Activated CD4-positive, alpha-beta T cell treated with anti-CD3 and anti-CD28 coated beads, Interleukin-2, amount 10 ng/mL, durations not matched to agents 24 days and 14 days (primary cell): Measurements from ENCODE around the gene GRB10. TPM values are rescaled to one million over a fixed set of nuclear protein-coding genes. Genes with fewer than 3 reads are reported as not detected.
A peak's percentile ranks its signal among the peaks of the same experiment; 100 is the strongest.

ENCODE experiments used
- DNase-seq: peaks from one replicate; pipeline ENCODE4 v3.0.0; 2022
- H3K27ac Mint-ChIP-seq: one replicate; pipeline ENCODE4 v1.8.0; 2022; ENCODE audit warnings: mild to moderate bottlenecking, mixed read lengths
- H3K27me3 Mint-ChIP-seq: one replicate; pipeline ENCODE4 v1.8.0; 2022; ENCODE audit warnings: mixed read lengths
- H3K36me3 Mint-ChIP-seq: one replicate; pipeline ENCODE4 v1.8.0; 2022; ENCODE audit warnings: low read depth, mild to moderate bottlenecking, mixed read lengths
- H3K4me1 Mint-ChIP-seq: one replicate; pipeline ENCODE4 v1.8.0; 2021; ENCODE audit warnings: mixed read lengths
- H3K4me3 Mint-ChIP-seq: one replicate; pipeline ENCODE4 v1.8.0; 2022; ENCODE audit warnings: mild to moderate bottlenecking, moderate library complexity, mixed read lengths
- H3K9me3 Mint-ChIP-seq: one replicate; pipeline ENCODE4 v1.8.0; 2021; ENCODE audit warnings: mixed read lengths
- intact Hi-C: fragments of 100-400 bp; cut with micrococcal nuclease; formaldehyde crosslinking; loops from one replicate; pipeline ENCODE4 v1.15.1; 2023
- total RNA-seq: library from RNA; stranded (reverse); gene quantifications from 2 replicates; pipeline ENCODE4 v1.2.3, GENCODE V29; 2022

The GRB10 gene
- total RNA-seq, 1 donor from 2014 or later = 3.6 TPM

- DNase-seq = no peak
- intact Hi-C loops = no loop called here
- no peak overlapping the region for H3K4me3 Mint-ChIP-seq
- H3K4me1 Mint-ChIP-seq = no peaks in the 10 kb centered on the region
- peaks cover 20% of the 10 kb centered on the region for H3K27me3 Mint-ChIP-seq
- no peaks in the 10 kb centered on the region for H3K9me3 Mint-ChIP-seq
- no peak overlapping the region for H3K27ac Mint-ChIP-seq
- no peaks in the 10 kb centered on the region for H3K36me3 Mint-ChIP-seq
These were observed 156.4 kb downstream of the GRB10 start for GRCh38 chr7:50626286-50626685.

- Mint-ChIP-seq H3K4me3 (no peak overlapping the region), H3K4me1 (no peaks in the 10 kb centered on the region), H3K36me3 (no peaks in the 10 kb centered on the region), H3K27me3 (peaks cover 24% of the 10 kb centered on the region), H3K9me3 (no peaks in the 10 kb centered on the region), H3K27ac (no peak overlapping the region)
- intact Hi-C loops = no loop called here
- no peak for DNase-seq
These were observed 157.3 kb downstream of the GRB10 start for GRCh38 chr7:50625360-50625759.

GRCh38 chr7:50622821-50623220 is 159.9 kb downstream of the GRB10 start:
- Mint-ChIP-seq H3K4me1 (no peaks in the 10 kb centered on the region), H3K27ac (no peak overlapping the region), H3K27me3 (peaks cover 36% of the 10 kb centered on the region), H3K36me3 (no peaks in the 10 kb centered on the region), H3K4me3 (no peak overlapping the region), H3K9me3 (no peaks in the 10 kb centered on the region)
- intact Hi-C loops = no loop called here
- DNase-seq = no peak

GRCh38 chr7:50621973-50622490 is 160.7 kb downstream of the GRB10 start:
- Mint-ChIP-seq H3K27ac (no peak overlapping the region), H3K4me3 (no peak overlapping the region), H3K36me3 (no peaks in the 10 kb centered on the region), H3K4me1 (no peaks in the 10 kb centered on the region), H3K9me3 (no peaks in the 10 kb centered on the region), H3K27me3 (peaks cover 41% of the 10 kb centered on the region)
- intact Hi-C loops = no loop called here
- no peak for DNase-seq

GRCh38 chr7:50621206-50621605 is 161.5 kb downstream of the GRB10 start:
- Mint-ChIP-seq H3K27ac (no peak overlapping the region), H3K4me1 (no peaks in the 10 kb centered on the region), H3K27me3 (peaks cover 47% of the 10 kb centered on the region), H3K4me3 (no peak overlapping the region), H3K9me3 (no peaks in the 10 kb centered on the region), H3K36me3 (no peaks in the 10 kb centered on the region)
- no peak for DNase-seq
- intact Hi-C loops = no loop called here

GRCh38 chr7:50620433-50620832 is 162.3 kb downstream of the GRB10 start:
- intact Hi-C loops = no loop called here
- Mint-ChIP-seq H3K9me3 (no peaks in the 10 kb centered on the region), H3K4me1 (no peaks in the 10 kb centered on the region), H3K4me3 (no peak overlapping the region), H3K27ac (no peak overlapping the region), H3K36me3 (no peaks in the 10 kb centered on the region), H3K27me3 (peaks cover 45% of the 10 kb centered on the region)
- DNase-seq = no peak

GRCh38 chr7:50619684-50620083 is 163.0 kb downstream of the GRB10 start:
- Mint-ChIP-seq H3K36me3 (no peaks in the 10 kb centered on the region), H3K27ac (no peak overlapping the region), H3K27me3 (peaks cover 41% of the 10 kb centered on the region), H3K4me3 (no peak overlapping the region), H3K9me3 (no peaks in the 10 kb centered on the region), H3K4me1 (no peaks in the 10 kb centered on the region)
- intact Hi-C loops = no loop called here
- no peak for DNase-seq

- H3K27me3 Mint-ChIP-seq = peaks cover 41% of the 10 kb centered on the region
- intact Hi-C loops = no loop called here
- H3K4me1 Mint-ChIP-seq = no peaks in the 10 kb centered on the region
- no peak overlapping the region for H3K27ac Mint-ChIP-seq
- no peaks in the 10 kb centered on the region for H3K9me3 Mint-ChIP-seq
- no peaks in the 10 kb centered on the region for H3K36me3 Mint-ChIP-seq
- no peak overlapping the region for H3K4me3 Mint-ChIP-seq
- DNase-seq = no peak
These were observed 164.4 kb downstream of the GRB10 start for GRCh38 chr7:50618281-50618680.

GRCh38 chr7:50615519-50616080 is 167.1 kb downstream of the GRB10 start:
- no peaks in the 10 kb centered on the region for H3K36me3 Mint-ChIP-seq
- H3K4me1 Mint-ChIP-seq = peaks cover 6% of the 10 kb centered on the region
- no peak for DNase-seq
- no peak overlapping the region for H3K27ac Mint-ChIP-seq
- no peak overlapping the region for H3K4me3 Mint-ChIP-seq
- intact Hi-C loops = no loop called here
- peaks cover 49% of the 10 kb centered on the region for H3K27me3 Mint-ChIP-seq
- H3K9me3 Mint-ChIP-seq = no peaks in the 10 kb centered on the region

GRCh38 chr7:50614721-50615518 is 167.8 kb downstream of the GRB10 start:
- no peaks in the 10 kb centered on the region for H3K36me3 Mint-ChIP-seq
- intact Hi-C loops = loop anchor here (5.0 kb wide), 4 partner anchors 47 to 507 kb away; no protein-coding TSS in a partner anchor
- DNase-seq = peak; percentile 65
- no peak overlapping the region for H3K27ac Mint-ChIP-seq
- H3K4me1 Mint-ChIP-seq = peaks cover 11% of the 10 kb centered on the region
- peaks cover 42% of the 10 kb centered on the region for H3K27me3 Mint-ChIP-seq
- no peaks in the 10 kb centered on the region for H3K9me3 Mint-ChIP-seq
- no peak overlapping the region for H3K4me3 Mint-ChIP-seq

- H3K9me3 Mint-ChIP-seq = no peaks in the 10 kb centered on the region
- intact Hi-C loops = loop anchor here (5.0 kb wide), 4 partner anchors 49 to 509 kb away; no protein-coding TSS in a partner anchor
These were observed 169.2 kb downstream of the GRB10 start for GRCh38 chr7:50613473-50613872.

GRCh38 chr7:50612704-50613103 is 170.0 kb downstream of the GRB10 start:
- peaks cover 29% of the 10 kb centered on the region for H3K27me3 Mint-ChIP-seq
- no peak overlapping the region for H3K27ac Mint-ChIP-seq
- no peak for DNase-seq

More at GRCh38 chr7:50613473-50613872, 169.2 kb downstream of the GRB10 start:
- Mint-ChIP-seq H3K27ac (no peak overlapping the region), H3K36me3 (no peaks in the 10 kb centered on the region), H3K27me3 (peaks cover 32% of the 10 kb centered on the region), H3K4me3 (no peak overlapping the region), H3K4me1 (peaks cover 14% of the 10 kb centered on the region)
- DNase-seq = no peak

GRCh38 chr7:50610521-50611277 is 172.0 kb downstream of the GRB10 start:
- peak; percentile 86 for DNase-seq
- Mint-ChIP-seq H3K27ac (no peak overlapping the region), H3K27me3 (peaks cover 22% of the 10 kb centered on the region), H3K36me3 (no peaks in the 10 kb centered on the region), H3K9me3 (peaks cover 8% of the 10 kb centered on the region), H3K4me3 (no peak overlapping the region), H3K4me1 (peaks cover 24% of the 10 kb centered on the region)
- intact Hi-C loops = loop anchor here (2.0 to 5.0 kb wide), 5 partner anchors 16 to 512 kb away; no protein-coding TSS in a partner anchor

More at GRCh38 chr7:50612704-50613103, 170.0 kb downstream of the GRB10 start:
- Mint-ChIP-seq H3K4me1 (peaks cover 21% of the 10 kb centered on the region), H3K4me3 (no peak overlapping the region), H3K36me3 (no peaks in the 10 kb centered on the region), H3K9me3 (peaks cover 5% of the 10 kb centered on the region)
- intact Hi-C loops = loop anchor here (5.0 kb wide), 4 partner anchors 50 to 510 kb away; no protein-coding TSS in a partner anchor
